B cell (primary cell): ENCODE results near the gene AHNAK. TPM values are rescaled to one million over a fixed set of nuclear protein-coding genes. Genes with fewer than 3 reads are reported as not detected.

Experiments used
- ATAC-seq: fragments of 200-7000 bp; cut with Tn5 transposase; one replicate; pipeline ENCODE4 v1.10.0; 2021; ENCODE audit warnings: low read depth, mild to moderate bottlenecking, moderate number of reproducible peaks, moderate library complexity
- CTCF ChIA-PET: fragments of 350-600 bp; sonication (Branson Sonifier 250); formaldehyde crosslinking; loops from one replicate; lab custom pipeline; 2021; ENCODE audit warnings: antibody characterized with exemption, inconsistent platforms; lab: Charles Lee
- POLR2A ChIA-PET: fragments of 350-600 bp; sonication (Branson Sonifier 250); formaldehyde crosslinking; loops from one replicate; lab custom pipeline; 2021; ENCODE audit warnings: antibody characterized with exemption; lab: Charles Lee
- DNase-seq: peaks from one replicate; pipeline ENCODE4 v3.0.0; 2013
- H2AFZ ChIP-seq: 2 replicates; pipeline ENCODE4 v1.6.1; 2012; ENCODE audit warnings: mild to moderate bottlenecking, low read depth, low read length; ENCODE audit not compliant: insufficient read depth, poor library complexity, severe bottlenecking
- H3K27ac ChIP-seq, 2 donors: 1 replicate in 1 of 2; 2 replicates in 1 of 2; pipeline ENCODE4 v1.5.1; 2012 to 2013; ENCODE audit warnings: low read length in 2 of 2, mild to moderate bottlenecking in 2 of 2, moderate library complexity in 1 of 2
- H3K27me3 ChIP-seq, 4 experiments: fragments of 200-600 bp in 1 of 4; sonication (generic) in 1 of 4; replicated peaks in 1 of 4; 1 replicate in 2 of 4; 2 replicates in 2 of 4; pipeline versions ENCODE4 v1.6.1 to v1.7.0; 2013 to 2016; ENCODE audit warnings: low read length in 3 of 4, mild to moderate bottlenecking in 2 of 4, mixed read lengths in 1 of 4, moderate library complexity in 1 of 4; ENCODE audit not compliant: insufficient read depth in 4 of 4, control insufficient read depth in 3 of 4; ENCODE audit errors: control extremely low read depth in 1 of 4
- H3K36me3 ChIP-seq, 2 experiments: replicated peaks in 1 of 2; 1 replicate in 1 of 2; 2 replicates in 1 of 2; pipeline versions ENCODE4 v1.6.1 to v1.7.1; 2013; ENCODE audit warnings: low read length in 1 of 2; ENCODE audit not compliant: insufficient read depth in 2 of 2, control insufficient read depth in 1 of 2; ENCODE audit errors: control extremely low read depth in 1 of 2, extremely low read depth in 1 of 2
- H3K4me1 ChIP-seq, 2 donors: fragments of 200-600 bp in 1 of 2; sonication (generic) in 1 of 2; 1 replicate in 1 of 2; 2 replicates in 1 of 2; pipeline versions ENCODE4 v1.5.1 to v1.6.1; 2013 to 2017; ENCODE audit warnings: low read length in 2 of 2; ENCODE audit not compliant: control insufficient read depth in 2 of 2, insufficient read depth in 2 of 2
- H3K4me2 ChIP-seq: replicated peaks from 2 replicates; pipeline ENCODE3; 2012; ENCODE audit warnings: mild to moderate bottlenecking, low read depth, low read length; ENCODE audit not compliant: poor library complexity, severe bottlenecking
- H3K4me3 ChIP-seq, 5 experiments: fragments of 200-600 bp in 1 of 5; sonication (generic) in 1 of 5; 1 replicate in 3 of 5; 2 replicates in 2 of 5; pipeline versions ENCODE4 v1.5.1 to v1.7.0; 2011 to 2016; ENCODE audit warnings: low read length in 4 of 5, mild to moderate bottlenecking in 4 of 5, low read depth in 2 of 5, control low read depth in 1 of 5, moderate library complexity in 1 of 5; ENCODE audit not compliant: insufficient read depth in 1 of 5; ENCODE audit errors: control extremely low read depth in 1 of 5, extremely low read depth in 1 of 5
- H3K79me2 ChIP-seq: fragments of 200-600 bp; sonication (generic); one replicate; pipeline ENCODE4 v1.6.0; 2016; ENCODE audit warnings: low read length; ENCODE audit not compliant: control insufficient read depth, insufficient read depth
- H3K9ac ChIP-seq: fragments of 200-600 bp; sonication (generic); 2 replicates; pipeline ENCODE4 v1.6.1; 2017; ENCODE audit warnings: mild to moderate bottlenecking, low read length, moderate library complexity
- H3K9me3 ChIP-seq, 3 donors: one replicate each; pipeline versions ENCODE4 v1.6.1 to v1.7.1; 2013; ENCODE audit warnings: low read length in 2 of 3; ENCODE audit not compliant: control insufficient read depth in 2 of 3, insufficient read depth in 1 of 3; ENCODE audit errors: control extremely low read depth in 1 of 3
- H4K20me1 ChIP-seq: 2 replicates; pipeline ENCODE4 v1.6.0; 2012; ENCODE audit warnings: mild to moderate bottlenecking, low read length; ENCODE audit not compliant: insufficient read depth, control insufficient read depth, poor library complexity, severe bottlenecking
- H3K27ac Mint-ChIP-seq: one replicate; pipeline ENCODE4 v1.8.0; 2021; ENCODE audit warnings: mixed read lengths
- H3K27me3 Mint-ChIP-seq: one replicate; pipeline ENCODE4 v1.8.0; 2021; ENCODE audit warnings: mixed read lengths
- H3K4me1 Mint-ChIP-seq: one replicate; pipeline ENCODE4 v1.8.0; 2021; ENCODE audit warnings: mixed read lengths
- H3K4me3 Mint-ChIP-seq: one replicate; pipeline ENCODE4 v1.8.0; 2021; ENCODE audit warnings: mixed read lengths
- H3K9me3 Mint-ChIP-seq: one replicate; pipeline ENCODE4 v1.8.0; 2022; ENCODE audit warnings: mixed read lengths; ENCODE audit not compliant: insufficient read depth
- CTCF ChIP-seq: fragments of 200-600 bp; IDR thresholded peaks from one replicate; pipeline ENCODE4 v1.8.0; 2022; ENCODE audit warnings: antibody characterized with exemption, mild to moderate bottlenecking
- EZH2 ChIP-seq: IDR thresholded peaks from 2 replicates; pipeline ENCODE4 v1.6.1; 2012; ENCODE audit warnings: borderline replicate concordance, low read depth, mild to moderate bottlenecking, moderate library complexity, low read length; ENCODE audit not compliant: insufficient read depth, poor library complexity, severe bottlenecking
- whole genome bisulfite sequencing: methylation state at CpG from one replicate; pipeline ENCODE4 v1.1.5; 2013; ENCODE audit warnings: missing lambda C conversion rate; ENCODE audit not compliant: insufficient coverage; 5-methylcytosine and 5-hydroxymethylcytosine counted together
- intact Hi-C: fragments of 100-400 bp; cut with micrococcal nuclease; formaldehyde crosslinking; loops from one replicate; pipeline ENCODE4 v1.10.0; 2022
- polyA plus RNA-seq: library from polyadenylated mRNA; depleted of rRNA; stranded (reverse); fragments of >200 nt; gene quantifications from 2 replicates; pipeline ENCODE4 v1.2.3, GENCODE V29; 2012
- total RNA-seq, 2 donors: library from RNA; stranded (reverse); fragments of 120-200 nt in 1 of 2; gene quantifications; 1 replicate in 1 of 2; 2 replicates in 1 of 2; pipeline versions ENCODE4 v1.2.3 to v1.2.4, GENCODE V29; 2013 to 2022

The AHNAK gene
- total and polyA plus RNA-seq, 2 donors (not counting 1 experiment from before 2014, with no cell fraction given): 63.7 to 229 TPM

GRCh38 chr11:62432695-62433094 is 113.9 kb downstream of the AHNAK start:
- no peak overlapping the region for H3K27ac Mint-ChIP-seq
- no peak for DNase-seq
- TF ChIP-seq CTCF (no peak), EZH2 (no peak)
- no peak overlapping the region for H2AFZ ChIP-seq
- no peak for ATAC-seq
- H3K27ac ChIP-seq: no peak overlapping the region
- H3K27me3 Mint-ChIP-seq: peaks cover 3% of the 10 kb centered on the region
- ChIA-PET CTCF (interaction anchor here (0.6 to 2.4 kb wide), 3 partner anchors 8 to 205 kb away, joined by 3 to 14 read pairs (median 5); no protein-coding TSS in a partner anchor), POLR2A (interaction anchor here (0.7 kb wide), 2 partner anchors 110 to 430 kb away, joined by 4 to 7 read pairs; no protein-coding TSS in a partner anchor)
- H3K79me2 ChIP-seq: no peaks in the 10 kb centered on the region
- no peaks in the 10 kb centered on the region for H3K27me3 ChIP-seq
- H3K4me2 ChIP-seq: no peak overlapping the region
- H3K36me3 ChIP-seq: no peaks in the 10 kb centered on the region
- intact Hi-C loops: no loop called here
- no peak overlapping the region for H3K4me3 ChIP-seq
- no peak overlapping the region for H3K9ac ChIP-seq
- 82% methylated on average over 4 of the region's 9 CpGs for WGBS
- no peaks in the 10 kb centered on the region for H3K9me3 Mint-ChIP-seq
- H4K20me1 ChIP-seq: no peaks in the 10 kb centered on the region
- H3K4me1 ChIP-seq: peaks cover 21 to 37% of the 10 kb centered on the region in 2 donors
- no peak overlapping the region for H3K4me3 Mint-ChIP-seq
- no peaks in the 10 kb centered on the region for H3K9me3 ChIP-seq
- peaks cover 40% of the 10 kb centered on the region for H3K4me1 Mint-ChIP-seq

DNA sequence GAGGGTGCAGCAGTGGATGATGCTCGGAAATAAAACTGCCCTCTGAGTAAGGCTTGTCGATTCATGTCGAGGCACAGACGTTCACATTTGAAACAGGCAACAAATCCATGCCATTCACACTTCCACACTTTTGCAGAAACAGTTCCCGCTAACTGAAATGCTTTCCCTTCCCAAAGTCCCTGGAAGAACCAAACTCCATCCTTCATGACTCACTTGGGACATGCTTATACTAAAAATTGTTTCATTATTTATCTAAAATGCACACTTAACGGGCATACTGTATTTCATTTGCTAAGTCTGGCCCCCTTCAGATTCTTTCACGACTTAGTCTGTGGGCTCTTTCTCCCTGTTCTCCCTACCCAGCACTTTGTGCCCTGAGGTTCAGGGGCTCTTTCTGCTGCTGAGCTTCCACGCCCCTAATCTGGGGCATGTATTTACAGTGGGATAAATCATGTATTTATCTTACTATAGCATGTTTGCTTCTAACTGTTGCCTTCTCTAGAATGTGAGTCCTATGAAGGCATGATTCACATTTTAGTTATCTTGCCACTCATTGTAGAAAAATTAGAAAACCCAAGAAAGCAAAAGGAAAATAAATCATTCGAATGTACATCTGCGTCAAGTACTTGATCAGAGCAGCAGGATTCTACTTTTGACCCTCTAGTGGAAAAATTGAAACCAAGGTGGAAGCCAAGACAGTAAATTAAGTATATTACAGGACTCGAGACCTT is 115.3 kb downstream of the AHNAK start:
- no peak for ATAC-seq
- POLR2A ChIA-PET: no interaction called here
- H3K27ac ChIP-seq: no peak overlapping the region
- WGBS: 89% methylated on average over 5 of the region's 11 CpGs
- CTCF ChIA-PET: no interaction called here
- H3K4me1 ChIP-seq: peaks cover 21 to 37% of the 10 kb centered on the region in 2 donors
- H4K20me1 ChIP-seq: no peaks in the 10 kb centered on the region
- no peak for DNase-seq
- intact Hi-C loops: no loop called here
- no peak overlapping the region for H3K4me2 ChIP-seq
- H3K4me3 ChIP-seq: no peak overlapping the region
- Mint-ChIP-seq H3K27ac (no peak overlapping the region), H3K4me3 (no peak overlapping the region), H3K4me1 (peaks cover 43% of the 10 kb centered on the region), H3K9me3 (no peaks in the 10 kb centered on the region), H3K27me3 (peaks cover 3% of the 10 kb centered on the region)
- H3K9ac ChIP-seq: no peak overlapping the region
- no peaks in the 10 kb centered on the region for H3K36me3 ChIP-seq
- no peak for TF ChIP-seq CTCF
- no peak for TF ChIP-seq EZH2
- H3K27me3 ChIP-seq: no peaks in the 10 kb centered on the region
- no peak overlapping the region for H2AFZ ChIP-seq
- H3K79me2 ChIP-seq: no peaks in the 10 kb centered on the region
- no peaks in the 10 kb centered on the region for H3K9me3 ChIP-seq
